Adipose tissue (tissue), 3 donors: ENCODE data around the gene IL6ST. TPM values are rescaled to one million over a fixed set of nuclear protein-coding genes. Genes with fewer than 3 reads are reported as not detected.

ENCODE experiments used
- polyA plus RNA-seq, 3 donors: library from polyadenylated mRNA; stranded (reverse); fragments of 200-250 nt; gene quantifications; one replicate each; pipeline ENCODE4 v1.2.3, GENCODE V29; 2013
- donor health status: healthy with polysubstance abuse.
- donor health status: Bipolar disorder and iron deficiency.
- donor health status: healthy.

The IL6ST gene
- polyA plus RNA-seq, 3 donors: 17.6 to 75.5 (median 61.9) TPM

Other genes with a start within 250 kb of the IL6ST start
- under 1 TPM in 1 of 3 donors, not detected in 2; 0.02 TPM for gene IL31RA, start 143.6 kb downstream of the IL6ST start, polyA plus RNA-seq
- gene ANKRD55, start 238.4 kb upstream of the IL6ST start, polyA plus RNA-seq: under 1 TPM; 0.07 to 0.34 (median 0.20) TPM